B cell (primary cell): ENCODE data around the gene GPRC5B. TPM values are rescaled to one million over a fixed set of nuclear protein-coding genes. Genes with fewer than 3 reads are reported as not detected.
A peak's percentile ranks its signal among the peaks of the same experiment; 100 is the strongest.

Experiments
- ATAC-seq: fragments of 200-7000 bp; cut with Tn5 transposase; one replicate; pipeline ENCODE4 v1.10.0; 2021; ENCODE audit warnings: low read depth, mild to moderate bottlenecking, moderate number of reproducible peaks, moderate library complexity
- CTCF ChIA-PET: fragments of 350-600 bp; sonication (Branson Sonifier 250); formaldehyde crosslinking; loops from one replicate; lab custom pipeline; 2021; ENCODE audit warnings: antibody characterized with exemption, inconsistent platforms; lab: Charles Lee
- POLR2A ChIA-PET: fragments of 350-600 bp; sonication (Branson Sonifier 250); formaldehyde crosslinking; loops from one replicate; lab custom pipeline; 2021; ENCODE audit warnings: antibody characterized with exemption; lab: Charles Lee
- DNase-seq: peaks from one replicate; pipeline ENCODE4 v3.0.0; 2013
- H2AFZ ChIP-seq: 2 replicates; pipeline ENCODE4 v1.6.1; 2012; ENCODE audit warnings: mild to moderate bottlenecking, low read depth, low read length; ENCODE audit not compliant: insufficient read depth, poor library complexity, severe bottlenecking
- H3K27ac ChIP-seq, 2 donors: 1 replicate in 1 of 2; 2 replicates in 1 of 2; pipeline ENCODE4 v1.5.1; 2012 to 2013; ENCODE audit warnings: low read length in 2 of 2, mild to moderate bottlenecking in 2 of 2, moderate library complexity in 1 of 2
- H3K27me3 ChIP-seq, 4 experiments: fragments of 200-600 bp in 1 of 4; sonication (generic) in 1 of 4; replicated peaks in 1 of 4; 1 replicate in 2 of 4; 2 replicates in 2 of 4; pipeline versions ENCODE4 v1.6.1 to v1.7.0; 2013 to 2016; ENCODE audit warnings: low read length in 3 of 4, mild to moderate bottlenecking in 2 of 4, mixed read lengths in 1 of 4, moderate library complexity in 1 of 4; ENCODE audit not compliant: insufficient read depth in 4 of 4, control insufficient read depth in 3 of 4; ENCODE audit errors: control extremely low read depth in 1 of 4
- H3K36me3 ChIP-seq, 2 experiments: replicated peaks in 1 of 2; 1 replicate in 1 of 2; 2 replicates in 1 of 2; pipeline versions ENCODE4 v1.6.1 to v1.7.1; 2013; ENCODE audit warnings: low read length in 1 of 2; ENCODE audit not compliant: insufficient read depth in 2 of 2, control insufficient read depth in 1 of 2; ENCODE audit errors: control extremely low read depth in 1 of 2, extremely low read depth in 1 of 2
- H3K4me1 ChIP-seq, 2 donors: fragments of 200-600 bp in 1 of 2; sonication (generic) in 1 of 2; 1 replicate in 1 of 2; 2 replicates in 1 of 2; pipeline versions ENCODE4 v1.5.1 to v1.6.1; 2013 to 2017; ENCODE audit warnings: low read length in 2 of 2; ENCODE audit not compliant: control insufficient read depth in 2 of 2, insufficient read depth in 2 of 2
- H3K4me2 ChIP-seq: replicated peaks from 2 replicates; pipeline ENCODE3; 2012; ENCODE audit warnings: mild to moderate bottlenecking, low read depth, low read length; ENCODE audit not compliant: poor library complexity, severe bottlenecking
- H3K4me3 ChIP-seq, 5 experiments: fragments of 200-600 bp in 1 of 5; sonication (generic) in 1 of 5; 1 replicate in 3 of 5; 2 replicates in 2 of 5; pipeline versions ENCODE4 v1.5.1 to v1.7.0; 2011 to 2016; ENCODE audit warnings: low read length in 4 of 5, mild to moderate bottlenecking in 4 of 5, low read depth in 2 of 5, control low read depth in 1 of 5, moderate library complexity in 1 of 5; ENCODE audit not compliant: insufficient read depth in 1 of 5; ENCODE audit errors: control extremely low read depth in 1 of 5, extremely low read depth in 1 of 5
- H3K79me2 ChIP-seq: fragments of 200-600 bp; sonication (generic); one replicate; pipeline ENCODE4 v1.6.0; 2016; ENCODE audit warnings: low read length; ENCODE audit not compliant: control insufficient read depth, insufficient read depth
- H3K9ac ChIP-seq: fragments of 200-600 bp; sonication (generic); 2 replicates; pipeline ENCODE4 v1.6.1; 2017; ENCODE audit warnings: mild to moderate bottlenecking, low read length, moderate library complexity
- H3K9me3 ChIP-seq, 3 donors: one replicate each; pipeline versions ENCODE4 v1.6.1 to v1.7.1; 2013; ENCODE audit warnings: low read length in 2 of 3; ENCODE audit not compliant: control insufficient read depth in 2 of 3, insufficient read depth in 1 of 3; ENCODE audit errors: control extremely low read depth in 1 of 3
- H4K20me1 ChIP-seq: 2 replicates; pipeline ENCODE4 v1.6.0; 2012; ENCODE audit warnings: mild to moderate bottlenecking, low read length; ENCODE audit not compliant: insufficient read depth, control insufficient read depth, poor library complexity, severe bottlenecking
- H3K27ac Mint-ChIP-seq: one replicate; pipeline ENCODE4 v1.8.0; 2021; ENCODE audit warnings: mixed read lengths
- H3K27me3 Mint-ChIP-seq: one replicate; pipeline ENCODE4 v1.8.0; 2021; ENCODE audit warnings: mixed read lengths
- H3K4me1 Mint-ChIP-seq: one replicate; pipeline ENCODE4 v1.8.0; 2021; ENCODE audit warnings: mixed read lengths
- H3K4me3 Mint-ChIP-seq: one replicate; pipeline ENCODE4 v1.8.0; 2021; ENCODE audit warnings: mixed read lengths
- H3K9me3 Mint-ChIP-seq: one replicate; pipeline ENCODE4 v1.8.0; 2022; ENCODE audit warnings: mixed read lengths; ENCODE audit not compliant: insufficient read depth
- CTCF ChIP-seq: fragments of 200-600 bp; IDR thresholded peaks from one replicate; pipeline ENCODE4 v1.8.0; 2022; ENCODE audit warnings: antibody characterized with exemption, mild to moderate bottlenecking
- EZH2 ChIP-seq: IDR thresholded peaks from 2 replicates; pipeline ENCODE4 v1.6.1; 2012; ENCODE audit warnings: borderline replicate concordance, low read depth, mild to moderate bottlenecking, moderate library complexity, low read length; ENCODE audit not compliant: insufficient read depth, poor library complexity, severe bottlenecking
- WGBS: methylation state at CpG from one replicate; pipeline ENCODE4 v1.1.5; 2013; ENCODE audit warnings: missing lambda C conversion rate; ENCODE audit not compliant: insufficient coverage; 5-methylcytosine and 5-hydroxymethylcytosine counted together
- intact Hi-C: fragments of 100-400 bp; cut with micrococcal nuclease; formaldehyde crosslinking; loops from one replicate; pipeline ENCODE4 v1.10.0; 2022
- polyA plus RNA-seq: library from polyadenylated mRNA; depleted of rRNA; stranded (reverse); fragments of >200 nt; gene quantifications from 2 replicates; pipeline ENCODE4 v1.2.3, GENCODE V29; 2012
- total RNA-seq, 2 donors: library from RNA; stranded (reverse); fragments of 120-200 nt in 1 of 2; gene quantifications; 1 replicate in 1 of 2; 2 replicates in 1 of 2; pipeline versions ENCODE4 v1.2.3 to v1.2.4, GENCODE V29; 2013 to 2022

Gene GPRC5B
- total and polyA plus RNA-seq, 2 donors (not counting 1 experiment from before 2014, with no cell fraction given) = not detected

- Mint-ChIP-seq H3K9me3 (no peaks in the 10 kb centered on the region), H3K27me3 (peaks cover 11% of the 10 kb centered on the region), H3K4me3 (no peak overlapping the region), H3K4me1 (no peaks in the 10 kb centered on the region), H3K27ac (no peak overlapping the region)
- H3K36me3 ChIP-seq = no peaks in the 10 kb centered on the region
- no peaks in the 10 kb centered on the region for H4K20me1 ChIP-seq
- intact Hi-C loops = no loop called here
- no peak for TF ChIP-seq CTCF
- no peak for TF ChIP-seq EZH2
- no peak overlapping the region for H3K9ac ChIP-seq
- CTCF ChIA-PET = interaction anchor here (1.0 kb wide), 1 partner anchor 21 kb away, joined by 3 read pairs; no protein-coding TSS in a partner anchor
- no peaks in the 10 kb centered on the region for H3K4me1 ChIP-seq
- H3K9me3 ChIP-seq = peaks cover 0 to 3% (median 0%) of the 10 kb centered on the region in 3 donors
- 96% methylated on average over 4 of the region's 7 CpGs for WGBS
- H3K27ac ChIP-seq = no peak overlapping the region
- no peak for ATAC-seq
- H2AFZ ChIP-seq = no peak overlapping the region
- DNase-seq = no peak
- POLR2A ChIA-PET = no interaction called here
- no peaks in the 10 kb centered on the region for H3K27me3 ChIP-seq
- no peaks in the 10 kb centered on the region for H3K79me2 ChIP-seq
- H3K4me2 ChIP-seq = no peak overlapping the region
- no peak overlapping the region for H3K4me3 ChIP-seq
These were observed 16.5 kb upstream of the GPRC5B start for GRCh38 chr16:19901164-19901563.

GRCh38 chr16:19899605-19899955 is 14.9 kb upstream of the GPRC5B start:
- no peak for ATAC-seq
- no peak overlapping the region for H3K27ac ChIP-seq
- no peak for DNase-seq
- TF ChIP-seq CTCF (peak; percentile 24), EZH2 (no peak)
- peaks cover 11% of the 10 kb centered on the region for H3K27me3 Mint-ChIP-seq
- H3K4me2 ChIP-seq = no peak overlapping the region
- no peaks in the 10 kb centered on the region for H3K4me1 Mint-ChIP-seq
- H3K36me3 ChIP-seq = no peaks in the 10 kb centered on the region
- H3K4me3 Mint-ChIP-seq = no peak overlapping the region
- H3K27ac Mint-ChIP-seq = no peak overlapping the region
- H4K20me1 ChIP-seq = no peaks in the 10 kb centered on the region
- H3K79me2 ChIP-seq = no peaks in the 10 kb centered on the region
- no peak overlapping the region for H2AFZ ChIP-seq
- ChIA-PET POLR2A (no interaction called here), CTCF (interaction anchor here (1.2 to 1.4 kb wide), 3 partner anchors 8 to 13 kb away, joined by 5 to 9 read pairs (median 7); no protein-coding TSS in a partner anchor)
- H3K27me3 ChIP-seq = no peaks in the 10 kb centered on the region
- H3K9me3 Mint-ChIP-seq = no peaks in the 10 kb centered on the region
- no peak overlapping the region for H3K4me3 ChIP-seq
- 84% methylated on average over 2 of the region's 5 CpGs for WGBS
- peaks cover 0 to 3% (median 0%) of the 10 kb centered on the region in 3 donors for H3K9me3 ChIP-seq
- intact Hi-C loops = loop anchor here (2.0 kb wide), 1 partner anchor 483 kb away; no protein-coding TSS in a partner anchor
- no peaks in the 10 kb centered on the region for H3K4me1 ChIP-seq
- no peak overlapping the region for H3K9ac ChIP-seq
